ENCODE measurements around the gene TMEM132D. TPM values are rescaled to one million over a fixed set of nuclear protein-coding genes. Genes with fewer than 3 reads are reported as not detected.

TMEM132D gene
- total RNA-seq, 4 donors from 2014 or later: not detected

DNA sequence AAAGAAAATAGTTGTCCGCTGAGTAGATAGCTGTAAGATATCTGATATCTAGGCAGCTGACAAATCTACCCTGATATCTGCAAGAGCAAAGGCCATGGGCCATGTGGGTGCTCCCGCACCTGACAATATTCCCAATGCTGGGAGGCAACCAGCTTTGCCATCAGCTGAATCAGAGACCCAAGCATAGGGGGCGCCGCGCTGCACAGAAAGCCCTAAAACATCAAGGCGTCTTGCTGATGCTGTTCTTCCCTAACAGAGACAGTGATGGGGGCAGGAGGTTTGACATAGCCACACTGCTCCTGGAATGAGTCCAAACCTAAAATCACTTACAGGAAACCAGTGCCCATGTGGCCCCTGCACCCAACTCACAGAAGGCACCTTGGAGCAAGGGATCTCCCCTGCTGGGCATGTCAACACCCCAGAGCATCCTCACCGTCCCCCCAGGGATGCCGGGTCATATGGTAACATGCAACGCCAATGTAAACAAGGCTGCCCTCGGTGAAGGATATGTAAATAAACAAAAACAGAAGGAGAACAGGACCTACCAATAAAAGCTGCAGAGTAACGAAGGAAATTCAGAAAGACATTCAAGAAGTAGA lies 199.5 kb downstream of the TMEM132D start:
- TF ChIP-seq, protein P1, sequence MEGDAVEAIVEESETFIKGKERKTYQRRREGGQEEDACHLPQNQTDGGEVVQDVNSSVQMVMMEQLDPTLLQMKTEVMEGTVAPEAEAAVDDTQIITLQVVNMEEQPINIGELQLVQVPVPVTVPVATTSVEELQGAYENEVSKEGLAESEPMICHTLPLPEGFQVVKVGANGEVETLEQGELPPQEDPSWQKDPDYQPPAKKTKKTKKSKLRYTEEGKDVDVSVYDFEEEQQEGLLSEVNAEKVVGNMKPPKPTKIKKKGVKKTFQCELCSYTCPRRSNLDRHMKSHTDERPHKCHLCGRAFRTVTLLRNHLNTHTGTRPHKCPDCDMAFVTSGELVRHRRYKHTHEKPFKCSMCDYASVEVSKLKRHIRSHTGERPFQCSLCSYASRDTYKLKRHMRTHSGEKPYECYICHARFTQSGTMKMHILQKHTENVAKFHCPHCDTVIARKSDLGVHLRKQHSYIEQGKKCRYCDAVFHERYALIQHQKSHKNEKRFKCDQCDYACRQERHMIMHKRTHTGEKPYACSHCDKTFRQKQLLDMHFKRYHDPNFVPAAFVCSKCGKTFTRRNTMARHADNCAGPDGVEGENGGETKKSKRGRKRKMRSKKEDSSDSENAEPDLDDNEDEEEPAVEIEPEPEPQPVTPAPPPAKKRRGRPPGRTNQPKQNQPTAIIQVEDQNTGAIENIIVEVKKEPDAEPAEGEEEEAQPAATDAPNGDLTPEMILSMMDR (IDR thresholded peaks at IDR 0.05; ENCODE audit: low read depth): no peak

DNA sequence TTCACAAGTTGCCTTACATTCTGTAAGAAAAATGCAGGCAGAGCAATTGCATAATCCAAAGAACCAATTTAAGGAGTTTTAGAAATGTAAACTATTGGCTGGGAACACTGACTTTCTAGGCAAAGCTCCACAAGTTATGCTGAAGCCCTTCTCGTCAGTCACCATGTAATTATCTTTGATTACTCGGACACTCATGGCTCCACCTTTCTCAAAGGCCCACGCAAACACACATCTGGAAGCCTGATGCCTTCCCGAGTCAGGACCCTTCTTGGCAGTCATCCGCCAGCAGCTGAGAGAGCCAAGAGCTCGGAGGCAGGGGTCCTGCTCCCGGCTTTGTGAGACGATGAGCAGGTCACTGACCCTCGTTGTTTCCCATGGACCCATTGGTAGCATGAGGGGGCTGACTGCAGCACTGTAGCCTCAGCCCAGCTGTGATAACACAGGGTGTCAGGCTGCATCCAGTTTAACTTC lies 202.2 kb downstream of the TMEM132D start:
- TF ChIP-seq, protein P1 (IDR thresholded peaks at IDR 0.05; ENCODE audit: low read depth): no peak

DNA sequence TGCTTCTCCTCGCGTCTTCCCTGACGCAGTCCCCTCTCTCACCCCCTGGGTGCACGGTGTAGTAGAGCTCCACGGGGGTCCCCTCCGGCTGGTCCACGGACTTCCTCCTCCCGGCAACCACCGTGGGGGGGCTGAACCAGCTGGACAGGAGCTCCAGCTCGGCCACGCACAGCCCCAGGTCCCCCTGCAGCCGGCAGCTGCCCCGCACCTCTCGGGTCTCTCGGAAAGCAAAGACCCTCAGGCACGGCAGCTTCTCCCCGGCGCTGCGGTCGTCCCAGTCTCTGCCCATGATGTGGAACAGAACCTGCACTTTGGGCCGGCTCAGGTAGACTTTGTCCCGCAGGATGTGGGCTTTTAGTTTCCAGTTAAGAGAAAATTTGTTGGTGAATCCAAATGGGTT lies 203.8 kb downstream of the TMEM132D start:
- TF ChIP-seq, protein P1 (IDR thresholded peaks at IDR 0.05; ENCODE audit: low read depth): no peak

DNA sequence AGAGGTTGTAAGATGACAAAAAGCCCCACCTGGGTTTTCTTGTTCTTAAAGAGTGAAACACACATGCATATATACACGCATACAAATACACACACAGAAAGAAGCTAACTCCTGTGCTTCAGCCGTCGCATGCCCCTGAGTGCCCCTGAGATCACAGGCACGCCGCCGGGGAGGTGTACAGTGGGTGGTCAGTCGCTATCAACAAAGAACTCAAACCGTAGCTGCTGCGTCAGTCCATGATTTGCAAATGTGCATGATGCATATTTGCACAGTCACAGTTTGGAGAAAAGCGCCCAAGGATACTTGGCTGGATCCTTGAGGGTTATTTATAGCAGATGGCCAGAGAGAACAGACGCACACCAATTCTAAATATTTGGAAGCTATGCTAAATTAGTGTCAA lies 206.9 kb downstream of the TMEM132D start:
- TF ChIP-seq, protein P1 (IDR thresholded peaks at IDR 0.05; ENCODE audit: low read depth): no peak

DNA sequence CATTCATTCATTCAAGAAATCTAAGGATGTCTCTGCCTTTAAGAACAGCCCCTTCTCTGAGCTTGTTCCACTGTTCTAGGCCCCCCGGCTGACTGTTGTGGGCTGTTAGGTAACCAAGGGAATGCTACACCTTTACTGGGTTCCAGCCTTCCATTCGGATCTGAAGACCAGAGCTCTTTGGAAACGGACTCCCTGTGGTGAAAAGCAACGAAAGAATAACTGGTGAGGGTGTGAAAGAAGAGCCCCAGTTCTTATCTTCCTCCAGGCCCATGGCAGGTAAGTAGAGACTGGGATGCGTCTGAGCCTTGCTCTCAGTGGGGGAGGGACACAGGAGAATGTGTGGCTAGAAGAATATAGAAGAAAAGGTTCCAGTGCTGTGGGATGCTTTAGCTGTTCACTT lies 207.4 kb downstream of the TMEM132D start:
- TF ChIP-seq, protein P1 (IDR thresholded peaks at IDR 0.05; ENCODE audit: low read depth): no peak

DNA sequence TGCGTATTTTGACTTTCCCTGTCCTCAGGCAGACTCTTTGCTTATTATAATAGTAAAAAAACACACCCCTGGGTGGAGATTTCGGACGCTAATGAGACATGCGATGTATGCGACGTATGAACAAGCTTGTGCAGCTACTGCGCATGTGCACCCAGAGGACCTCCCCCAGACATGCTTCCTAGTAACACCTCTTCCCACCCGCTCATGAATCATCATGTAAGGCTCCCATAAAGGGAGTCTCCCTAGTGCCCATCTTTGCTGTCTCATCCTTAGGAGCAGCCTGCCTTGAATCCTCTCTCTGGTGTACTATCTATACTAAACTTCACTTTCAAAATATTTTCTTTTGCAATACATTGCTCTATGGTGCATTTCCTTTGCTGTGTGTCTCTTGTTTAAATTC lies 210.1 kb downstream of the TMEM132D start:
- TF ChIP-seq, protein P1 (IDR thresholded peaks at IDR 0.05; ENCODE audit: low read depth): no peak

DNA sequence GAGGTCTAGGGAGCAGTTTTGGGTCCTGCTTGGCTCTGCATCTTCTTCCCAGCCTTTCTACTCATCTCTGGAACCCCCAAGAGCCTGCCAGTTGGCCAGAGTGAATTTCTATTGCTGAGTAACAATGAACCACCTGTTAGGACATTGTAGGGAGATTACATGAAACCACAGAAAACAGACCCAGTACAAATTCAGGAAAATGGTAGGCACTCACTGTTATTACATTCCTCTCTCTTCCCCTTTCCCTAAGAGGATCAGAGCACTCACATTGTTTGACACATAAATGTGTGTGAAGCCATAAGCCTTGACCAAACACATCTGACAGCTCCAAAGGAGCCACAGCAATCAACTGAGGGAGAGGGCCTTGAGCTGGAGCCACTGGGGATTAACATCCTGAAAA lies 216.1 kb downstream of the TMEM132D start:
- TF ChIP-seq, protein P1 (IDR thresholded peaks at IDR 0.05; ENCODE audit: low read depth): no peak
